Chondrocyte (in vitro differentiated cells): Measurements from ENCODE around the gene XPO6. TPM values are rescaled to one million over a fixed set of nuclear protein-coding genes. Genes with fewer than 3 reads are reported as not detected.

ENCODE experiments used
- DNase-seq: peaks from one replicate; pipeline ENCODE4 v3.0.0; 2021; ENCODE audit warnings: mixed read lengths, low spot score
- H3K27ac Mint-ChIP-seq: one replicate; pipeline ENCODE4 v1.8.0; 2021; ENCODE audit warnings: mild to moderate bottlenecking, moderate library complexity, mixed read lengths; ENCODE audit not compliant: unreplicated experiment
- H3K27me3 Mint-ChIP-seq: 2 replicates; pipeline ENCODE4 v1.8.0; 2021; ENCODE audit warnings: low read depth, mixed read lengths
- H3K36me3 Mint-ChIP-seq: 2 replicates; pipeline ENCODE4 v1.8.0; 2021; ENCODE audit warnings: low read depth, mixed read lengths
- H3K4me1 Mint-ChIP-seq: 2 replicates; pipeline ENCODE4 v1.8.0; 2021; ENCODE audit warnings: low read depth, mild to moderate bottlenecking, mixed read lengths
- H3K4me3 Mint-ChIP-seq: one replicate; pipeline ENCODE4 v1.8.0; 2021; ENCODE audit warnings: mild to moderate bottlenecking, moderate library complexity, mixed read lengths; ENCODE audit not compliant: unreplicated experiment
- H3K9me3 Mint-ChIP-seq: 2 replicates; pipeline ENCODE4 v1.8.0; 2021; ENCODE audit warnings: low read depth, mixed read lengths
- CTCF ChIP-seq: fragments of 200-600 bp; sonication (generic); IDR thresholded peaks from 2 replicates; pipeline ENCODE4 v1.5.0; 2021; ENCODE audit warnings: antibody characterized with exemption, mild to moderate bottlenecking, moderate library complexity
- total RNA-seq: library from RNA; stranded (reverse); gene quantifications from 3 replicates; pipeline ENCODE4 v1.2.1, GENCODE V29; 2021

Gene XPO6
- total RNA-seq, 1 donor from 2014 or later = 124 TPM

- peak; percentile 7 for TF ChIP-seq CTCF
- no peaks in the 10 kb centered on the region for H3K27me3 Mint-ChIP-seq
- H3K9me3 Mint-ChIP-seq = no peaks in the 10 kb centered on the region
- H3K4me3 Mint-ChIP-seq = no peak overlapping the region
- peaks cover 12% of the 10 kb centered on the region for H3K36me3 Mint-ChIP-seq
- H3K27ac Mint-ChIP-seq = no peak overlapping the region
- H3K4me1 Mint-ChIP-seq = peaks cover 20% of the 10 kb centered on the region
- no peak for DNase-seq
Measured at GRCh38 chr16:28139530-28139929, 72.2 kb downstream of the XPO6 start.

GRCh38 chr16:28136751-28137434 is 74.9 kb downstream of the XPO6 start:
- Mint-ChIP-seq H3K4me1 (peaks cover 6% of the 10 kb centered on the region), H3K36me3 (peaks cover 23% of the 10 kb centered on the region), H3K27ac (no peak overlapping the region), H3K4me3 (no peak overlapping the region), H3K9me3 (no peaks in the 10 kb centered on the region), H3K27me3 (no peaks in the 10 kb centered on the region)
- no peak for DNase-seq
- TF ChIP-seq CTCF = peak; percentile 18

- no peak for DNase-seq
- Mint-ChIP-seq H3K9me3 (no peaks in the 10 kb centered on the region), H3K27ac (no peak overlapping the region), H3K4me1 (peaks cover 11% of the 10 kb centered on the region), H3K4me3 (no peak overlapping the region), H3K27me3 (no peaks in the 10 kb centered on the region), H3K36me3 (peaks cover 31% of the 10 kb centered on the region)
- no peak for TF ChIP-seq CTCF
Measured at GRCh38 chr16:28133666-28134065, 78.1 kb downstream of the XPO6 start.

- Mint-ChIP-seq H3K4me1 (peaks cover 11% of the 10 kb centered on the region), H3K27ac (no peak overlapping the region), H3K4me3 (no peak overlapping the region), H3K36me3 (peaks cover 34% of the 10 kb centered on the region), H3K27me3 (no peaks in the 10 kb centered on the region), H3K9me3 (no peaks in the 10 kb centered on the region)
- no peak for TF ChIP-seq CTCF
- DNase-seq = no peak
Measured at GRCh38 chr16:28131743-28132393, 79.9 kb downstream of the XPO6 start.

- Mint-ChIP-seq H3K27me3 (no peaks in the 10 kb centered on the region), H3K4me3 (no peak overlapping the region), H3K9me3 (no peaks in the 10 kb centered on the region), H3K27ac (peak overlapping the region; percentile 70), H3K4me1 (peaks cover 11% of the 10 kb centered on the region), H3K36me3 (peaks cover 34% of the 10 kb centered on the region)
- DNase-seq = no peak
- TF ChIP-seq CTCF = no peak
Measured at GRCh38 chr16:28131181-28131580, 80.6 kb downstream of the XPO6 start.
